Spinal cord (tissue), 10 donors: ENCODE data around the gene GHRHR. TPM values are rescaled to one million over a fixed set of nuclear protein-coding genes. Genes with fewer than 3 reads are reported as not detected.

Experiments
- DNase-seq, 6 donors: peaks; one replicate each; pipeline versions ENCODE4 v3.0.0 to v3.0.0-alpha.2; 2013 to 2015; ENCODE audit warnings: low spot score in 6 of 6, low read depth in 4 of 6
- H3K27ac ChIP-seq: one replicate; pipeline ENCODE4 v1.5.1; 2013; ENCODE audit warnings: low read depth, low read length, control low read depth
- H3K27me3 ChIP-seq: one replicate; pipeline ENCODE4 v1.6.1; 2013; ENCODE audit warnings: low read length; ENCODE audit not compliant: control insufficient read depth, insufficient read depth
- H3K36me3 ChIP-seq: one replicate; pipeline ENCODE4 v1.6.1; 2013; ENCODE audit warnings: low read length; ENCODE audit not compliant: control insufficient read depth, insufficient read depth
- H3K4me1 ChIP-seq: one replicate; pipeline ENCODE4 v1.6.1; 2013; ENCODE audit warnings: low read length; ENCODE audit not compliant: control insufficient read depth, insufficient read depth
- H3K4me3 ChIP-seq: one replicate; pipeline ENCODE4 v1.5.1; 2013; ENCODE audit warnings: low read depth, low read length, control low read depth
- H3K9me3 ChIP-seq: one replicate; pipeline ENCODE4 v1.6.1; 2013; ENCODE audit warnings: low read length; ENCODE audit not compliant: control insufficient read depth, insufficient read depth
- WGBS: methylation state at CpG from one replicate; pipeline ENCODE4 v1.1.5; 2013; ENCODE audit warnings: missing lambda C conversion rate; ENCODE audit not compliant: insufficient coverage; 5-methylcytosine and 5-hydroxymethylcytosine counted together
- polyA plus RNA-seq, 2 donors: library from polyadenylated mRNA; unstranded; fragments of 120-200 nt; gene quantifications; one replicate each; pipeline ENCODE4 v1.2.1, GENCODE V29; 2013; ENCODE audit not compliant: insufficient read length in 2 of 2
- total RNA-seq, 2 donors: library from RNA; depleted of rRNA in 1 of 2; stranded (reverse); fragments of 120-200 nt in 1 of 2; fragments of >200 nt in 1 of 2; gene quantifications; one replicate each; pipeline versions ENCODE4 v1.2.3 to v1.2.4, GENCODE V29; 2013 to 2014
- donor health status: healthy.

Gene GHRHR
- total and polyA plus RNA-seq, 4 donors: 2.7 to 5.2 (median 4.3) TPM

DNA sequence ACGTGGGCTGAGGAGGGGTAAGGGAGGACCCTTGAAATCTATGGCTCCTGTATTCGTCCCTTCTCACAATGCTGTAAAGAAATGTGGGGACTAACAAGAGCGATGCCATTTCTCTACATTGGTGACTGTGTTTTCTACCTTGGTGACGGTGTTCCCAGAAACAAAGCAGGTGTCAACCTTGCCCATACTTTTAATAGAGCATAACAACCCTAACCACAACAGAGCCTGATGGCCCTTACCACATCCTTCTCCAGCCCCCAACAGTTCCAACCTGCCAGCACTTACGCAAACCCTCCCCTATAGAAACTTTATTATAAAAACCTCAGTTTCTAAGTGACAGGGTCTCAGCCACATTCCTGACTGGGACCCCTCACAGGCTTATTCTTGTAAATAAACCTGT, 60.1 kb downstream of the GHRHR start:
- DNase-seq: no peak
- 85% methylated on average over 5 of the region's 5 CpGs for WGBS
- no peaks in the 10 kb centered on the region for H3K27me3 ChIP-seq
- peaks cover 2% of the 10 kb centered on the region for H3K36me3 ChIP-seq
- no peaks in the 10 kb centered on the region for H3K9me3 ChIP-seq
- H3K27ac ChIP-seq: no peak overlapping the region
- H3K4me1 ChIP-seq: peaks cover 28% of the 10 kb centered on the region
- H3K4me3 ChIP-seq: no peak overlapping the region

DNA sequence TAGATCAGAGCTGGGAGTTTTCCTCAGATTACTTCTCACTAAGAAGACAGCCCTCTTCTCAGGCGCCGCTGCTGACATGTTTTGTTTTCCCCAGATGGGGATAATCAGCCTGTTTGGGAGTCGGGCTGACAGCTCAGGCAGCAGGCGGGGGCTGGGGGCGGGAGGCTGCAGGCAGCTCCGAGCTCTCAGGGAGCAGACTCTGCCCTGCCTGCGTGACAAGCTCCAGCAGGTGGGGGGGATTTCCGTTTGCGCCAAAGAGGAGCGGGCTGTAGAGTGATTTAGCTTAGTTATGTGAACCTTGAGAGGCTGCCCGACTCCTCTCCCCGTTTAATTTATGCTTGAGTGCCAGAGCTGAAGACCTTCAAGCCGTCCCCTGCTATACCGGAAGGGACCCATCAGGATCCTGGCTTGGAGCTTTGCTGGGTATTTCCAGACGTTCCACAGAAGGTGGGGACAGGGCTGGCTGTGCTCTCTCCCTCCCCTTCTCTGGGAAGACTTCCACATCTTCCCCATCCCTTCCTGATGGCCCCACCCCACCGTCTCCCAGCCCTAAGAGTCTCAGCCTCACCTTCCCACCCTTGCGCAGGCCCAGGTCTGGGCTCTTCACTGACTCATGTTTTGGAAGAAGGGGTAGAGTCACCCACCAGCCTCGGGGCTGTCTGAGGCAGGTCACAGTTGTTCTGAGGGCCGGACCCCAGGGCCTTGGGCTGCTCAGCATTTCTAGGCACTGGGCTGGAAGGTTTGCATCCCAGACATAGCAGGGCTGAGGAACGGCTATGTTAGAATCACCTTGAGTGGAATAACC, 63.6 kb downstream of the GHRHR start:
- peaks cover 2% of the 10 kb centered on the region for H3K36me3 ChIP-seq
- peak overlapping the region; percentile 29 for H3K27ac ChIP-seq
- peak in 2 of 6 donors; percentile 81 to 92 for DNase-seq
- H3K9me3 ChIP-seq: no peaks in the 10 kb centered on the region
- H3K4me3 ChIP-seq: no peak overlapping the region
- H3K27me3 ChIP-seq: no peaks in the 10 kb centered on the region
- WGBS: 22% methylated on average over 16 of the region's 20 CpGs
- H3K4me1 ChIP-seq: peaks cover 44% of the 10 kb centered on the region

DNA sequence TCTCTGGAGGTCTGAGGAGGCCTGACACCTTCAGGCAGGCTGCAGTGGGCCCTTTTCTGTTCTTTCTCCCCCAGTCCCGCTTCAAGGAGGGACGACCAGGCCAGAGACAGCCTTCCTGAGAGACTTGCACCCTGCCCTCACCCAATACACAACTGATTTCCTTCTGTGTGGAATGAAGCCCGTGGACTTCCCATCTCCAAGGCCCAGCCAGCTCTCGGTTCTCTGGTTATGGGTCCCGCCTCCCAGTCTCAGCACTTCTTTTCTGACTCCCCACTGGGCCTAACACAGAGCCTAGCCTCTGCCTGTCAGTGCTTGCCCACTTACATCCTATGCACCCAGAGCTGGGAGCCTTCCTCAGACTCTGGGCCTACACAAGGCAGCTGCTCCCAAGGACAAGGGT, 64.3 kb downstream of the GHRHR start:
- H3K27ac ChIP-seq: peak overlapping the region; percentile 29
- WGBS: 76% methylated on average over 5 of the region's 5 CpGs

DNA sequence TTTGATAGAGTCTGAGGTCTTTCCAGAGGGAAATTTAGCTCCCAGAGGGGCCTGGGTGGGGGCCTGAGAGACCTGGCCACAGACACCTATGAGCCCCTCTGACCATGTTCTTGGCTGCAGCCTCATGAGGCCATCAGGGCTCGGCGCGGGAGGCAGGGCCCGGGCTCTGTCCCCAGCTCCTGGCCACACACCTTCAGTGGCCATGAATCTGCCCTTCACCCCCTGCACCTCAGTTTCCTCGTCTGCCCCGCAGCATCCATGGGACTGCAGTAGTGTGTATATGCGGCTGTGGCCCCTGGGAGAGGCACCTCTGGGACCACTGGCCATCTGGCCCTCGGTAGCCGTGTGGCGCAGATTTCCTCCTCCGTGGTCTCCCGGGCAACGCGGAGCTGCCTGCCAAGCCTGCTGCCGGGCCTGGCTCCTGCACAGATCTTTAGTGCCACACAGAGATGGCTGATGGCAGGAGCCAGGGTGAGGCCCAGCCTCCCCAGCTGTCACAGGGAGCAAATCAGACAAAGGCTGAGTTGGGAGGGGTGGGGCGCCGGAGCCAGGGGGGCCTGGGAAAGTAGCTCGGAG, 64.8 kb downstream of the GHRHR start:
- WGBS: 36% methylated on average over 12 of the region's 18 CpGs
- peak in 4 of 6 donors; percentile 66 to 96 (median 83) for DNase-seq
- Histone ChIP-seq H3K4me1 (peaks cover 44% of the 10 kb centered on the region), H3K4me3 (no peak overlapping the region), H3K27ac (peak overlapping the region; percentile 29), H3K36me3 (peaks cover 2% of the 10 kb centered on the region), H3K27me3 (no peaks in the 10 kb centered on the region), H3K9me3 (no peaks in the 10 kb centered on the region)

More for the DNA sequence above, 64.3 kb downstream of the GHRHR start:
- no peaks in the 10 kb centered on the region for H3K9me3 ChIP-seq
- no peak for DNase-seq
- H3K4me3 ChIP-seq: no peak overlapping the region
- peaks cover 44% of the 10 kb centered on the region for H3K4me1 ChIP-seq
- H3K27me3 ChIP-seq: no peaks in the 10 kb centered on the region
- H3K36me3 ChIP-seq: peaks cover 2% of the 10 kb centered on the region

Other genes starting within 250 kb of the GHRHR start
- gene INMT, start 211.8 kb upstream of the GHRHR start, total RNA-seq: 10 to 100 TPM in 1 of 2 donors, 1 to 10 TPM in 1; 5.6 to 11.6 TPM
- under 1 TPM; 0.35 to 0.99 TPM for gene INMT, start 211.8 kb upstream of the GHRHR start, polyA plus RNA-seq
- gene MINDY4, start 192.5 kb upstream of the GHRHR start, total RNA-seq: 10 to 100 TPM in 1 of 2 donors, 1 to 10 TPM in 1; 7.2 to 13.8 TPM
- 1 to 10 TPM; 9.1 to 9.2 TPM for gene MINDY4, start 192.5 kb upstream of the GHRHR start, polyA plus RNA-seq
- gene AQP1, start 52.1 kb upstream of the GHRHR start, total RNA-seq: 10 to 100 TPM; 64.4 to 81.2 TPM
- gene AQP1, start 52.1 kb upstream of the GHRHR start, polyA plus RNA-seq: 100 to 1,000 TPM in 1 of 2 donors, 10 to 100 TPM in 1; 98.2 to 120 TPM
- gene ADCYAP1R1, start 88.4 kb downstream of the GHRHR start, total RNA-seq: 10 to 100 TPM; 68.2 to 88.8 TPM
- gene ADCYAP1R1, start 88.4 kb downstream of the GHRHR start, polyA plus RNA-seq: 100 to 1,000 TPM; 188 to 253 TPM